A549 (cell line): ENCODE results near the gene EGFL7. TPM values are rescaled to one million over a fixed set of nuclear protein-coding genes. Genes with fewer than 3 reads are reported as not detected.
A peak's percentile ranks its signal among the peaks of the same experiment; 100 is the strongest.

Source experiments
- ATAC-seq, 2 experiments: fragments of 200-7000 bp in 1 of 2; fragments of >200 bp in 1 of 2; cut with Nextera tagmentation in 1 of 2; cut with Tn5 transposase in 1 of 2; 3 replicates each; pipeline versions ENCODE4 v1.8.0 to v1.9.1; 2018 to 2020; ENCODE audit warnings: mild to moderate bottlenecking in 1 of 2, moderate library complexity in 1 of 2
- CTCF ChIA-PET: fragments of 300-600 bp; sonication (Branson Sonifier 250); formaldehyde crosslinking; extraction: SDS; loops from one replicate; lab custom pipeline; 2021; ENCODE audit warnings: antibody characterized with exemption, inconsistent platforms; lab: Yijun Ruan, JAX
- POLR2A ChIA-PET: fragments of 350-600 bp; formaldehyde crosslinking; extraction: SDS; loops from one replicate; lab custom pipeline; 2021; ENCODE audit warnings: antibody characterized with exemption, inconsistent platforms; lab: Yijun Ruan, JAX
- DNase-seq, 2 experiments: peaks; one replicate each; pipeline versions ENCODE4 v3.0.0 to v3.0.0-alpha.2; 2011 to 2016; ENCODE audit warnings: low read depth in 1 of 2, low spot score in 1 of 2
- FAIRE-seq: peaks from 2 replicates; lab custom pipeline; 2011; peaks lifted over from hg19 to GRCh38; lab: Jason Lieb, UNC
- H3K27ac ChIP-seq, 2 experiments: fragments of >200 bp; sonication (Bioruptor Twin); formaldehyde crosslinking; 3 replicates each; pipeline ENCODE4 v1.5.1; 2016 to 2017
- H3K4me1 ChIP-seq: fragments of >200 bp; sonication (Bioruptor Twin); formaldehyde crosslinking; 3 replicates; pipeline ENCODE4 v1.6.1; 2016
- H3K4me2 ChIP-seq: fragments of >200 bp; sonication (Bioruptor Twin); formaldehyde crosslinking; 3 replicates; pipeline ENCODE4 v1.6.1; 2016
- H3K4me3 ChIP-seq: fragments of >200 bp; sonication (Bioruptor Twin); formaldehyde crosslinking; 3 replicates; pipeline ENCODE4 v1.5.1; 2016
- H3K9me3 ChIP-seq: fragments of >200 bp; sonication (Bioruptor Twin); formaldehyde crosslinking; 3 replicates; pipeline ENCODE4 v1.6.1; 2016
- BHLHE40 ChIP-seq: IDR thresholded peaks from 2 replicates; pipeline ENCODE4 v1.6.1; 2012; ENCODE audit warnings: low read depth, low read length, inconsistent platforms
- CEBPB ChIP-seq, 2 experiments: fragments of >200 bp in 1 of 2; sonication (Bioruptor Twin) in 1 of 2; formaldehyde crosslinking in 1 of 2; IDR thresholded peaks; 2 replicates each; pipeline ENCODE4 v1.6.1; 2012 to 2016
- CHD2 ChIP-seq: fragments of 150-350 bp; IDR thresholded peaks from 2 replicates; pipeline ENCODE4 v1.6.1; 2014; ENCODE audit warnings: low read length; ENCODE audit not compliant: partially characterized antibody
- EHF ChIP-seq: fragments of 250-450 bp; sonication (Bioruptor Pico); IDR thresholded peaks from 2 replicates; pipeline ENCODE4 v1.5.0; 2020; ENCODE audit warnings: mild to moderate bottlenecking
- EP300 ChIP-seq, 2 experiments: fragments of >200 bp; sonication (Bioruptor Twin); formaldehyde crosslinking; IDR thresholded peaks; 2 replicates in 1 of 2; 3 replicates in 1 of 2; pipeline ENCODE4 v1.6.1; 2016 to 2017
- ESRRA ChIP-seq: fragments of 150-350 bp; IDR thresholded peaks from 2 replicates; pipeline ENCODE4 v1.6.1; 2014; ENCODE audit warnings: mild to moderate bottlenecking, low read length, borderline replicate concordance
- GATA3 ChIP-seq: IDR thresholded peaks from 2 replicates; pipeline ENCODE4 v1.6.1; 2012; ENCODE audit warnings: borderline replicate concordance
- HOXB13 ChIP-seq: fragments of 250-450 bp; sonication (Bioruptor Pico); IDR thresholded peaks from 2 replicates; pipeline ENCODE4 v1.5.0; 2020; ENCODE audit warnings: low read depth, mild to moderate bottlenecking, moderate library complexity
- JUN ChIP-seq, 2 experiments: fragments of >200 bp; sonication (Bioruptor Twin); formaldehyde crosslinking; IDR thresholded peaks; 2 replicates in 1 of 2; 3 replicates in 1 of 2; pipeline ENCODE4 v1.6.1; 2016 to 2017
- KDM1A ChIP-seq: fragments of 200-600 bp; sonication (generic); IDR thresholded peaks from 2 replicates; pipeline ENCODE4 v1.6.1; 2016; ENCODE audit warnings: low read depth, mild to moderate bottlenecking
- PHF8 ChIP-seq: fragments of 200-600 bp; sonication (generic); IDR thresholded peaks from 2 replicates; pipeline ENCODE4 v1.6.1; 2016; ENCODE audit warnings: low read depth, mild to moderate bottlenecking, antibody characterized with exemption, moderate library complexity, borderline replicate concordance
- RAD21 ChIP-seq, 2 experiments: fragments of >200 bp in 1 of 2; sonication (Bioruptor Twin) in 1 of 2; formaldehyde crosslinking in 1 of 2; IDR thresholded peaks in 1 of 2; conservative IDR thresholded peaks in 1 of 2; 2 replicates in 1 of 2; 3 replicates in 1 of 2; pipeline ENCODE4 v1.6.1; 2012 to 2018; ENCODE audit warnings: inconsistent platforms in 1 of 2
- RCOR1 ChIP-seq: fragments of 150-350 bp; IDR thresholded peaks from 2 replicates; pipeline ENCODE4 v1.6.1; 2014; ENCODE audit warnings: antibody characterized with exemption, low read length, low read depth
- SREBF2 ChIP-seq: fragments of 450-650 bp; IDR thresholded peaks from 2 replicates; pipeline ENCODE4 v1.6.1; 2014; ENCODE audit warnings: mild to moderate bottlenecking, moderate library complexity
- TP53 ChIP-seq: fragments of 250-450 bp; sonication (Bioruptor Pico); IDR thresholded peaks from 2 replicates; pipeline ENCODE4 v1.5.0; 2021; ENCODE audit warnings: mild to moderate bottlenecking, moderate library complexity
- ZC3H11A ChIP-seq: fragments of 450-650 bp; IDR thresholded peaks from 2 replicates; pipeline ENCODE4 v1.6.1; 2014; ENCODE audit warnings: antibody characterized with exemption, mild to moderate bottlenecking
- ZSCAN20 ChIP-seq: fragments of 250-450 bp; sonication (Bioruptor Pico); IDR thresholded peaks from 2 replicates; pipeline ENCODE4 v1.8.0; 2022; ENCODE audit warnings: mild to moderate bottlenecking, moderate library complexity
- WGBS: methylation state at CpG from one replicate; pipeline ENCODE4 v1.1.6; 2017; ENCODE audit errors: missing lambda C conversion rate; 5-methylcytosine and 5-hydroxymethylcytosine counted together
- polyA plus RNA-seq, 4 experiments: library from polyadenylated mRNA; depleted of rRNA in 3 of 4; stranded (reverse); fragments of >200 nt; fragmentation: RNase III in 1 of 4; extraction: RNeasy Plus Mini Kit Qiagen cat#74134 plus additional on column Dnase treatment in 1 of 4; gene quantifications; 2 replicates in 3 of 4; 3 replicates in 1 of 4; pipeline ENCODE4 v1.2.3, GENCODE V29; 2011 to 2017
- TF ChIP-seq, protein P1 (sequence below): IDR thresholded peaks from 2 replicates; pipeline ENCODE4 v1.6.1; 2012; ENCODE audit warnings: low read depth, borderline replicate concordance
- TF ChIP-seq, protein P2 (sequence below): fragments of >200 bp; sonication (Bioruptor Twin); formaldehyde crosslinking; IDR thresholded peaks from 2 replicates; pipeline ENCODE4 v1.6.1; 2016
- TF ChIP-seq, protein P3 (sequence below): fragments of 250-450 bp; sonication (Bioruptor Pico); IDR thresholded peaks from 2 replicates; pipeline ENCODE4 v1.5.0; 2020; ENCODE audit warnings: low read depth, mild to moderate bottlenecking, moderate library complexity

The EGFL7 gene
- polyA plus RNA-seq, 2 of the 4 experiments (the other 2 are of a cell fraction) = 19.9 to 34.4 TPM

DNA sequence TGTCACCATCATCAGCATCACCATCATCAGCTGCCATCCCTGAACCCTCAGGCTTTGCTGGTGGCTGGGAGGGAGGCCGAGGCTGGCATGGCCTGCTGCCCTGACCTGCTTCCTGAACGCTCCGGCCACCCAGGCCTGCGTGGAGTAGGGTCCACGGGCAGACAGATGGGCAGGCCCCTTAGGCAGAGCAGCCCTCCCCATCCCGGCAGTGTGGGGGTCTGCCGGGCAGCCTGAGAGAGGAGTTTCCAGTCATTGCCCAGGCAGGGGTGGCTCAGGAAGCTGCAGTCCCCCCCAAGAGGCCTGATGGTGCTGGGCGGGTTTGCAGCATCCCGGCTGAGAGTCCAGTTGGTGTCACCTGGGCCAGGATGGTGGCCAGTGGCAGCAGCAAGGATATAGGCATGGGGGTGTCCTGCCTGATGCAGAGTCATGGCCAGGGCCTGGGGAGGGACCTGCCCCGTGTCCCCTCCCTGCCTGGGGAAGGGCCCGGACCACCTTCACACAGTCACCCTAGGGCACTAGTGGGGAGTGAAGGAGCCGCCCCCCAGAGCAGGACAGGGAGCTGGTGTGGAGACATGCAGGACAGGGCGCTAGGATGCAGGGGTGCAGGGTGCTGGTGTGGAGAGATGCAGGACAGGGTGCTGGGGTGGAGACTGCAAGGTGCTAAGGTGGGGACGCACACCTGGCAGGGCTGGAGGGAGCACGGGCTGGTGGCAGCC is 7.7 kb upstream of the EGFL7 start:
- Histone ChIP-seq H3K4me2 (no peak overlapping the region), H3K4me1 (peaks cover 3% of the 10 kb centered on the region; the same call in 1 of the 3 replicates), H3K4me3 (no peak overlapping the region), H3K27ac (no peak overlapping the region; a peak in 1 of 6 replicates), H3K9me3 (no peaks in the 10 kb centered on the region)
- DNase-seq (no peak), FAIRE-seq (no peak), ATAC-seq (peak in 1 of 2 experiments; percentile 9; a peak in 2 of 6 replicates)
- WGBS = 76% methylated on average over 9 of the region's 15 CpGs
- ChIA-PET CTCF (interaction anchor here (0.6 to 3.5 kb wide), 6 partner anchors 10 to 168 kb away, joined by 3 to 15 read pairs (median 6); no protein-coding TSS in a partner anchor), POLR2A (no interaction called here)
- no peak for TF ChIP-seq CEBPB (IDR thresholded peaks at IDR 0.05)

DNA sequence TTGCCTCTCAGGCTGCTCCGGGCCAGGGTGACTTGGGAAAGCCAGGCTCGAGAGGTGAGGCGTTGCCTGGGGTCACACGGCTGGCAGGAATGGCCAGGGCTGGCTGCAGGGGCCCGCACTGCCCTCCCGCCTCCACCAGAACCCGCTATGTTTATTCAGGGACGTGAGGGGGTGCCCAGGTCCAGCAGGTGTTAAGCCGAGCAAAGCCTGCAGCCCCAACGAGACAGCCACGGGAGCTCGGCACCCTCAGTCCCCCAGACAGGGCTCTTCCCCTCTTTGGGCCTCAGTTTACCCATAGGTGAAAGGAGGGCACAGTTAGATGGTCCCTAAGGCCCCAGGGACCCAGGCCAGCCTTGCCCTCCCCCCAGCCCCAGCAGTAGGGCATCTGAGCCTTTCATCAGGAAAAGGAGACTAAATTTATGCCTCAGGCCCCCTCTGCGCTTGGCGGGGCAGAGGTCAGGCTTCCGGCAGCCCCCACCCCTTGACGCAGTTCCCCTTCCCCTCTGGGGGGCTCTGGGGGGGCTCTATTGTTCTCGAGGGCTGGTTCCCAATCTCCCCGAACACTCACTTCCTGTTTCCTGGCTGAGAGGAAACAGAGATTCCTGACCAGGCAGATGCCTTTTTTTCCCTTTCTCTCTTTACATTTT is 7.1 kb upstream of the EGFL7 start:
- Histone ChIP-seq H3K4me1 (peaks cover 3% of the 10 kb centered on the region; the same call in 1 of the 3 replicates), H3K4me2 (no peak overlapping the region), H3K4me3 (no peak overlapping the region), H3K9me3 (no peaks in the 10 kb centered on the region), H3K27ac (peak overlapping the region in 1 of 2 experiments; percentile 62; a peak in 3 of 6 replicates)
- ATAC-seq (no peak), DNase-seq (no peak), FAIRE-seq (no peak)
- ChIA-PET POLR2A (no interaction called here), CTCF (interaction anchor here (1.0 to 3.5 kb wide), 5 partner anchors 9 to 167 kb away, joined by 3 to 15 read pairs (median 8); no protein-coding TSS in a partner anchor)
- TF ChIP-seq ZSCAN20 (CRISPR knock-in tag) (no peak), TP53 (CRISPR knock-in tag) (no peak), ESRRA (no peak), CHD2 (no peak), PHF8 (no peak), KDM1A (no peak), RAD21 (conservative IDR thresholded peaks at IDR 0.05 in 1 of 2, IDR thresholded peaks at IDR 0.05 in 1 of 2) (no peak)
- 66% methylated on average over 12 of the region's 18 CpGs for WGBS

DNA sequence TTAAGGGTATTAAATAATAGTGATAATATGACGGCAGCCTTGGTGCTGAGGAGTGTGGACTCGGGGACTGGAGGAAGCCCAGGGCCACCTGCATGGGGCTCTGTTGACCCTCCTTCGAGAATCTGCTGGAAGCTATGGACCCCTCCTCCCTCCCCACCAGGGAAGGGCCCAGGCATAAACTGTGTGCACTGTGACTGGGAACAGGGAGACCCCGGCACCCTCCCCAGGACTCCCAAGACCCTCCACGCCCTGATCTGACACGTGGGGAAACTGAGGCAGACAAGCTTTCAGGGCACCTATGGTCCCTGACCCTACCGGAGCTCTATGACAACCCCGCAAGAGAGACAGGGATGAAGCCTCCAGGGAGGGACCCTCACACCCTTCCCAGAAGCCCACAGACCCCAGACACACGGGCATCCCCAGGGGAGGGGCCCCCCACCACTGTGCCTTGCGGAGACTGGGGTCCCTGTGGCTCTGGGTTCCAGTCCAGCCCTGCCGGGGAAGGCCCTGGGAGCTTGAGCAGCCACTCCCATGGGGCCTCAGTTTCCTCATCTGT is 6.5 kb upstream of the EGFL7 start:
- H3K4me3 ChIP-seq = no peak overlapping the region
- no peak for DNase-seq
- H3K4me2 ChIP-seq = no peak overlapping the region
- no peak for ATAC-seq
- CTCF ChIA-PET = interaction anchor here (0.7 to 3.5 kb wide), 9 partner anchors 9 to 184 kb away, joined by 3 to 15 read pairs (median 6); no protein-coding TSS in a partner anchor
- 29% methylated on average over 6 of the region's 11 CpGs for WGBS
- FAIRE-seq = no peak
- peaks cover 3% of the 10 kb centered on the region; the same call in 1 of the 3 replicates for H3K4me1 ChIP-seq
- POLR2A ChIA-PET = no interaction called here
- no peaks in the 10 kb centered on the region for H3K9me3 ChIP-seq
- TF ChIP-seq TP53 (CRISPR knock-in tag) (no peak), ZC3H11A (no peak), BHLHE40 (no peak), RCOR1 (no peak), JUN (IDR thresholded peaks at IDR 0.05) (no peak), CHD2 (no peak), EHF (no peak), SREBF2 (no peak), GATA3 (no peak), EP300 (IDR thresholded peaks at IDR 0.05) (no peak), HOXB13 (CRISPR knock-in tag) (no peak), PHF8 (no peak)
- TF ChIP-seq, protein P1, sequence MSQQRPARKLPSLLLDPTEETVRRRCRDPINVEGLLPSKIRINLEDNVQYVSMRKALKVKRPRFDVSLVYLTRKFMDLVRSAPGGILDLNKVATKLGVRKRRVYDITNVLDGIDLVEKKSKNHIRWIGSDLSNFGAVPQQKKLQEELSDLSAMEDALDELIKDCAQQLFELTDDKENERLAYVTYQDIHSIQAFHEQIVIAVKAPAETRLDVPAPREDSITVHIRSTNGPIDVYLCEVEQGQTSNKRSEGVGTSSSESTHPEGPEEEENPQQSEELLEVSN = no peak
- TF ChIP-seq, protein P2, sequence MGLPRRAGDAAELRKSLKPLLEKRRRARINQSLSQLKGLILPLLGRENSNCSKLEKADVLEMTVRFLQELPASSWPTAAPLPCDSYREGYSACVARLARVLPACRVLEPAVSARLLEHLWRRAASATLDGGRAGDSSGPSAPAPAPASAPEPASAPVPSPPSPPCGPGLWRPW = no peak
- TF ChIP-seq, protein P3, sequence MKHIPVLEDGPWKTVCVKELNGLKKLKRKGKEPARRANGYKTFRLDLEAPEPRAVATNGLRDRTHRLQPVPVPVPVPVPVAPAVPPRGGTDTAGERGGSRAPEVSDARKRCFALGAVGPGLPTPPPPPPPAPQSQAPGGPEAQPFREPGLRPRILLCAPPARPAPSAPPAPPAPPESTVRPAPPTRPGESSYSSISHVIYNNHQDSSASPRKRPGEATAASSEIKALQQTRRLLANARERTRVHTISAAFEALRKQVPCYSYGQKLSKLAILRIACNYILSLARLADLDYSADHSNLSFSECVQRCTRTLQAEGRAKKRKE (CRISPR knock-in tag) = no peak
- H3K27ac ChIP-seq = peak overlapping the region in 1 of 2 experiments; percentile 62; a peak in 2 of 6 replicates
